GM13977 (cell line): Measurements from ENCODE around the gene ZNF148.

Experiments used
- DNase-seq: peaks from one replicate; pipeline ENCODE4 v3.0.0; 2012; ENCODE audit warnings: low spot score
- CTCF ChIP-seq: IDR thresholded peaks from 2 replicates; pipeline ENCODE4 v1.5.1; 2012; ENCODE audit warnings: mild to moderate bottlenecking, control low read depth; ENCODE audit not compliant: insufficient read depth; ENCODE audit errors: extremely low read depth, missing control alignments
- in situ Hi-C: fragments of 300-500 bp; cut with MboI; formaldehyde crosslinking; loops from one replicate; pipeline ENCODE4 v1.12.0; 2022; ENCODE audit warnings: low sequenced_read_pairs, low pct_unique_long_range_greater_than_20kb, mixed read lengths, inconsistent platforms; ENCODE audit not compliant: unreplicated experiment

The ZNF148 gene

DNA sequence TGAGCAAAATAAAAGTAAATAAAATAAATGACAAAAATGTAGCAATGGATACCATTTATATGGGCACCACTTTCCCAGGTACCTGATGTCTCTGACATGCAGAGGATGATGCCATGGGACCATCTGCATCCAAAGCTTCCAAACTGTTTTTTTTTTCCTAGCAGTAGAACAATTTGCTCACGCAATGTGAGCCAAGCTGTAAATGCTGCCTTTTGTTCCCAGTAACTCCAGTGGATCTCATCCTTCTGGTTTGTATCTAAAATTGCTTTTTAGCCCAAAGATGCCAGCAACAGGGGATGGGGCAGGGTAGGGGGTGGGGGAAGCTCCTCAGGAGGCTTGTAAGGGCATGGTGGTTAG, 195.3 kb downstream of the ZNF148 start:
- no peak for TF ChIP-seq CTCF
- in situ Hi-C loops = no loop called here
- no peak for DNase-seq

- DNase-seq = peak; percentile 66
- in situ Hi-C loops = no loop called here
- no peak for TF ChIP-seq CTCF
Observed at GRCh38 chr3:125179143-125179883, 195.8 kb downstream of the ZNF148 start.

GRCh38 chr3:125177746-125178145, 197.4 kb downstream of the ZNF148 start:
- in situ Hi-C loops = no loop called here
- no peak for DNase-seq
- TF ChIP-seq CTCF = no peak
